NCI-H1694 treated with DMSO at 0.1 percent for 48 hours (cell line): ENCODE data around the gene KRT8.
"Not testable (repeated sequence)": the region's sequence is repeated elsewhere in the genome, so short reads cannot be mapped to it uniquely, and the experiment has no call there.

Source experiments
- DNase-seq: peaks from one replicate; lab custom pipeline; 2025; lab: John Stamatoyannopoulos, UW

Gene KRT8

DNA sequence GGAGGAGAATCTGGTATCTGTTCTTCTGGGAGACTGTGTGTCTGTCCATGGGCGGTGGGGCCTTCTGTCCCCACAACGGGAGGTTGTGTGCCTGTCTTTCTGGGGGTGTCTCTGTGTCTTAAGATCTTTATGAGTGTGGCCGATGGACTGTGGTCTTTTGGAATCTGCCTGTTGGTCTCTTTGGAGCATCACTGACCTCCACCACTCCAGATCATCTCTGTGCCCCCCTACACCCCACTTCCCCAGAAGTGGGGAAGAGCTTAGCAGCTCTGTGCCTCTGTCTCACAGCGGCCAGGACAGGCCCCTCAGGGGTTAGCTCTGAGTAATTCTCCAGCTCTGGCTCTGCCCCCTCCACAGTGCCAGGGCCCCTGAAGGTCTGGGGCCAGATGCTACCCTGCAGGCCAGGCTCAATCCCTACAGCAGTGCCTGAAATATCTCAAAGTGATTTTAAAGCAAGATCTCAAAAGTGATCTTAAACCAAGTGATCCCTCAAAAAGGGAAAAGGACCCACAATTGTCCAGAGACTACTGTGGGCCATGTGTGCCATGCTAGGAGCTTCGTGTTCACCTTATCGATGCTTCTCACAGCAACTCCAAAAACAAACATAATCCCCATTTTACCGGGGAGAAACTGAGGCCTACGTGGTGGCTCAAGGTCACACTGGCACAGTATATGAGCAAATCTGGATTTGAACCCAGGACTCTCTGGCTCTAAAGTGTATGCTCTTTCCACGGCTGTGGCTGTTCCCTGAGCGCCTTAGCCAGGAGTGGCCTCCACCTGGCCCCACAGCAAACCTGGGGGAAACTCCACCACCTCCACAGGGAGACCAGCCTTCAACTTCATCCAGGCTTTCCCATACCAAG is 30.1 kb downstream of the KRT8 start:
- DNase-seq: no peak

GRCh38 chr12:52873832-52874572 is 30.9 kb downstream of the KRT8 start:
- DNase-seq: peak; percentile 56

GRCh38 chr12:52873513-52873831 is 31.4 kb downstream of the KRT8 start:
- peak; percentile 15 for DNase-seq

DNA sequence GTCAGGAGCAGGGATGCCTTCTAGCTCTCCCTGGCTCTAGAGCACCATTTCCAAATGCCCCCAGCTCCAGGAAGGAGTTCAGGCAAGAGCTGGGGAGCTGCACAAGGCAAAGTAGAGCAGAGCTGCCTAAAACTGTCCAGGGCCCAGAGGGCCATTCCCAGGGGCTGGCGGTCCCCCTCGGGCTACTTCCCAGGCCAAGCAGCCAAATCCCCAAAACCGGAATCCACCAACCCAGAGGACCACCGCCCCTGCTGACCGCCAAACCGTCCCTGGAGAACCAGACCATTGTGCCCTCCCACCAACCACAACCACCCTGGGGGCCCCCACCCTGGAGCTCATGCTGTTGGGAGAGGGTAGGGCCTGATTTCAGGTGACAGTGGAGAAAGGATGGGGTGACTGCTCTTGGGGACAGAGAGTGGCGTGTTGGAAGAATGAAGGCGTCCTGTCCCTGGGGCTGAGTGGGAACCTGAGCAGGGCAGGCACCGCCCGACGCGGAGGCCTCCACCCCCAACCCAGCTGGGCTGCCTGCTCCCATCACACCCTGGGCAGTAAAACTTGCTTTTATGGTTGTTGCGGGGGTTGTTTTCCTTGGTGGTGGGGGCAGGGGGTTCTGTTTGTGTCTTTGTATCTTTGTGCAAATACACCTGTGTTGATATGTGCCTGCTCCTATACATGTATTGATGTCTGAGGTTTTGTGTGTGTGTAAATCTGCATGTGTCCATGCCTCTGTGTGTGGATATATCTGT is 32.1 kb downstream of the KRT8 start:
- no peak for DNase-seq

GRCh38 chr12:52871291-52872039 is 33.4 kb downstream of the KRT8 start:
- DNase-seq: peak; percentile 88

GRCh38 chr12:52870361-52871290 is 34.2 kb downstream of the KRT8 start:
- DNase-seq: peak; percentile 38

DNA sequence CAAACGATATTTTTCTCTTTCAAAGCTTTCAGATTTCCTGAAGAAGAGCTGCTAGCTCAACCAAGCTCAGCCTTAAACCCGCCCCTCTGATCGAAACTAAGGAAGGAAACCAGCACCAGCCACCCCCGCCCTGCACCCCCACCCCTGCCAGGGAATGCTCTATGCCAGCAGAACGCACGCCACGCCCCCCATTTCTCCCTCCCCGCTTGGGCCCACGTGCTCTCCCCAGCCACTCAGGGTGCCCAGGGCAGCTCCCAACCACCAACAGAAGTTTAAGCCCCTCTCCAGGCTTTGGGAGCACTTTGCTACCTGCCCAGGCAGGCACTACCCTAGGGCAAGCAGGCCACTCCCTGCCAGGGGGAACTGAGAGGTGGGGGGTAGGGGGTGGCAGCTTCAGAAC is 37.2 kb downstream of the KRT8 start:
- DNase-seq: no peak

DNA sequence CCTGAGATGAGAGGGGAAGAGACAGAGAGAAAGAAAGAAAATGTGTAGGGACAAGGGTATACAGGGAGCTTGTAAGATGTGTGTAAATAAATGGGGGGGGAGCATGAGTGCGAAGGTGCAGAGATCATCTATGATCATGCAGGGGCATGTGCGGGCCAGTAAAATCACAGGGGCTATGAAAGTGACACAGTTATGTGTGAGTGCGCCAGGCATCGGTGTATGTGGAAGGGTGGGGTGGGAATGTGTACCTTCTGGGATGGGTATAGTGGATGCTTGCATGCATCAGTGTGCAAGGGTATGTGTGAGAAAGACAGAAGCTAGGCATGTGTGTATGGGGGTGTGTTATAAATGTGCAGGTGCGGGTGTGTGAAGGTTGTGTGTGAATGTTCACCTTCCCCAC is 37.7 kb downstream of the KRT8 start:
- no peak for DNase-seq

DNA sequence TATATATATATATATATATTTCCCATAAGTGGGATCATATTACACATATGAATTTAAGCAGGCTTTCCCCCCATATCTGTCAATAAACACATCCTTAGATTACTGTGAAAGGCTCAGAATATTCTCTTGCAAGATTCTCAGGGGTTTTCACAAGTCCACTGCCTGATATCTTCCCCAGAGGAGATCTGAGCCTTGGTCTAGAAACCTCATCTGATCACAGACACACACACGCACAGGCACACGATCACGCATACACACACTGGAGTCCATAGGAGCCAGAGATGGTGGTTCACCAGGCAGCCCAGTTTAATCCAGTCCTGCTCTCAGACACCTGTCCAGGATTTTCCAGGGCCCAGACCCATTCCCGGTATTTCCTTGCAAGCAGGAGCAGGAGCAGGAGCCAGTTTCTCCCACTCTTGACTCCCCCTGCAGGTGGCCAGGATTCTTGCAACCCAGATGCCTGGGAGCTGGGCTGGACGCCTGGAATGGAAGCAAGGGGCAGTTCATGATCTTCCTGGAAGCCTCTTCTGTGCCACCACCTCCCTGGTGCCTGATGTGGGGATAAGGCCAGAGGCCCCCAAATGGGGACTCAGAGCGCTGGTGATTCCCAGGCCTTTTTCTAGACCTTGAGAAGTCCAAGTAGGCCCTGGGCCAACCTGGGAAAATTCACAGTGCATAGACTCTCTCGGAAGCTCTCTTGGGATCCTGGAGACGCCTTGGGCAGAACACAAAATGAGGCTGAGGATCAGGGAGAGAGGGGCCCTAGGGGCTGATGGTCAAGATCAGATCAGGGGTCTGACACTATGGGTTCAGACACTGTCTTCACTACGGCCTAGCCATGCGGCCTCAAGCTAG is 39.6 kb downstream of the KRT8 start:
- peak; percentile 56 for DNase-seq

- no peak for DNase-seq
Observed at GRCh38 chr12:52862023-52862422, 42.9 kb downstream of the KRT8 start.

GRCh38 chr12:52861511-52861910 is 43.4 kb downstream of the KRT8 start:
- DNase-seq: no peak

- no peak for DNase-seq
Observed at GRCh38 chr12:52860102-52860823, 44.6 kb downstream of the KRT8 start.

GRCh38 chr12:52857500-52857899 is 47.4 kb downstream of the KRT8 start:
- DNase-seq: no peak

DNA sequence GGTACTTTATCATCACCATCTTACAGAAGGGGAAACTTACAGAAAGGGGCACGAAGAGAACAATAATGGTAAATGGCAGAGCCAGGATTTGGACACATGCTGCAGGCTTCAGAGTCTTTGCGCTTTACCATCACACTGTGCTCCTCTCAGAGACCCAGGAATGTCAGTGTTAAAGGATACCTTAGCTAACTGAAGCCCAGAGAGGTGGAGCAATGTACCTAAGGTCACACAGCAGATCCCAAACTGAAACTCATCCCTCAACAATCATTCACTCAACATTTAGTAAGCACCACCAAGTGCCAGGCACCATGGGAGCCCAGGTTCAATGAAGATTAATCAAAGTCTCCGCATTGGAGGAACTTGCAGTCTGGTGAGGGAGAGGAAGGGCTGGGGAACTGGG is 48.1 kb downstream of the KRT8 start:
- no peak for DNase-seq

DNA sequence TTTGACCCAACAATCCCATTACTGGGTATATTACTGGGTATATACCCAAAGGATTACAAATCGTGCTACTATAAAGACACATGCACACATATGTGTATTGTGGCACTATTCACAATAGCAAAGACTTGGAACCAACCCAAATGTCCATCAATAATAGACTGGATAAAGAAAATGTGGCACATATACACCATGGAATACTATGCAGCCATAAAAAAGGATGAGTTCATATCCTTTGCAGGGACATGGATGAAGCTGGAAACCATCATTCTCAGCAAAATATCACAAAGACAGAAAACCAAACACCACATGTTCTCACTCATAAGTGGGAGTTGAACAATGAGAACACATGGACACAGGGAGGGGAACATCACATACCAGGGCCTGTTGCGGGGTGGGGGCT is 48.8 kb downstream of the KRT8 start:
- not testable (repeated sequence) for DNase-seq

GRCh38 chr12:52851787-52852186 is 53.1 kb downstream of the KRT8 start:
- no peak for DNase-seq

GRCh38 chr12:52850681-52851080 is 54.2 kb downstream of the KRT8 start:
- no peak for DNase-seq

- DNase-seq: no peak
Observed at GRCh38 chr12:52849511-52849910, 55.4 kb downstream of the KRT8 start.

- DNase-seq: no peak
Observed at GRCh38 chr12:52848661-52849255, 56.1 kb downstream of the KRT8 start, which contains the start of gene KRT78. KRT78 (minus strand) TSS chr12:52848994; CDS start chr12:52848930, 64 bp downstream.
